ENCODE data around the gene TIMM50.

Gene TIMM50

DNA sequence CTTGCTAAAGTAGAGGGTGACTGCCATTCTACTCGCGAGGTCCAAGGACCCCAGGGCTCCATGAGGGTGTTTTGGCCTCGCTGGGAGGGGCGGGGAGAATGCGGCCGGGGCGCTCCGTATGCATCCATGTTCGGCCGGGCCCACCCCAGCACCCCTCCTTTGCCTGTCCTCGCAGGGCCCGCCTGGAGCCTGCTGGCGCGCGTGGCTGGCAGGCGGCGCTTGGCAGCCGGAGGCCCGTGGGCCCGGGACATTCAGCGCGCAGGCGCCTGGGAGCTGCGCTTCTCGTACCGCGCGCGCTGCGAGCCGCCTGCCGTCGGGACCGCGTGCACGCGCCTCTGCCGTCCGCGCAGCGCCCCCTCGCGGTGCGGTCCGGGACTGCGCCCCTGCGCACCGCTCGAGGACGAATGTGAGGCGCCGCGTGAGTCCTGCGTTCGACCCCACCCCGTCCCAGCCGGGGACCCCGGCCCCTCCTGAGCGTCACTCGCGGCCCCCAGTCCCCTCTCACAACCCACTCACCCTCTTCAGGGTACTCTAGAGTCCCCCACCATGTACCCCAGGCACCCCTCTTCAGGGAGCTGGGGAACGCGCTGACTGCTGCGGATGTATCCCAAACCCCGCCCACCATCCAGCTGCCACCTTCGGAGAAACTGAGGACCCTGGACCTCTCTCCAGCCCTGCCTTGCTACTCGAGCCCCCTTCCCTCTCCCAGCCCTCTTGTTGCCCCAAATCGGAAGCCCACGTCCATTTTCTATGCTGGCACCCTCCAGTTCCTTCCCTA, 22.2 kb downstream of the TIMM50 start:
- DNase-seq = peak; percentile 59

DNA sequence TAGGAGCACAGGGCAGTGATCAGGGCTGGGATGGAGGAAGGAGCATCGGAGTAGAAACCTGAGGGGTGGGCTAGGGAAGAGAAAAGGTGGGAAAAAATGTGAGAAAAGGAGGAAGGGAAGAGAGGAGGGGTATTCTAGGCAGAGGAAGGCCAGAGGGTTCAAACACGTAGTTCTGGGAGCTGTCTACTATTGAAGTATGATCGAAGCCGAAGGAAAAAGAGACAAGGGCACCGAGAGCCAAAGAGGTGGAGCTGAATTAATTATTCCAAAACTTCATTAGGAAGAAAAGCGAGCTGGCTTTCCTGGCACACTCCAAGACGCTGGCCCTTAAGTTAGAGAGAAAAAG, 25.9 kb downstream of the TIMM50 start:
- no peak for DNase-seq

DNA sequence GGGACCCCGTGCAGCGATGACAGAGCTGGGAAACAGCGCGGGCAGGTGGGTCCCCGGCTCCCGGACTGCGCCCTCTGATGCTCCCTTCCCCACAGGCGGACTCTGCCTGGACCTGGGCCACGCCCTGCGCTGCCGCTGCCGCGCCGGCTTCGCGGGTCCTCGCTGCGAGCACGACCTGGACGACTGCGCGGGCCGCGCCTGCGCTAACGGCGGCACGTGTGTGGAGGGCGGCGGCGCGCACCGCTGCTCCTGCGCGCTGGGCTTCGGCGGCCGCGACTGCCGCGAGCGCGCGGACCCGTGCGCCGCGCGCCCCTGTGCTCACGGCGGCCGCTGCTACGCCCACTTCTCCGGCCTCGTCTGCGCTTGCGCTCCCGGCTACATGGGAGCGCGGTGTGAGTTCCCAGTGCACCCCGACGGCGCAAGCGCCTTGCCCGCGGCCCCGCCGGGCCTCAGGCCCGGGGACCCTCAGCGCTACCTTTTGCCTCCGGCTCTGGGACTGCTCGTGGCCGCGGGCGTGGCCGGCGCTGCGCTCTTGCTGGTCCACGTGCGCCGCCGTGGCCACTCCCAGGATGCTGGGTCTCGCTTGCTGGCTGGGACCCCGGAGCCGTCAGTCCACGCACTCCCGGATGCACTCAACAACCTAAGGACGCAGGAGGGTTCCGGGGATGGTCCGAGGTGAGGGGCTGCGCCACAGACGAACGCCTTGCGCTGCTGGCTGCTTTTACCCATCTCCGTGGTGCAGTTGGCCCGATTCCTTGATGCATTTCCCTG, 26.5 kb downstream of the TIMM50 start:
- peak; percentile 64 for DNase-seq

DNA sequence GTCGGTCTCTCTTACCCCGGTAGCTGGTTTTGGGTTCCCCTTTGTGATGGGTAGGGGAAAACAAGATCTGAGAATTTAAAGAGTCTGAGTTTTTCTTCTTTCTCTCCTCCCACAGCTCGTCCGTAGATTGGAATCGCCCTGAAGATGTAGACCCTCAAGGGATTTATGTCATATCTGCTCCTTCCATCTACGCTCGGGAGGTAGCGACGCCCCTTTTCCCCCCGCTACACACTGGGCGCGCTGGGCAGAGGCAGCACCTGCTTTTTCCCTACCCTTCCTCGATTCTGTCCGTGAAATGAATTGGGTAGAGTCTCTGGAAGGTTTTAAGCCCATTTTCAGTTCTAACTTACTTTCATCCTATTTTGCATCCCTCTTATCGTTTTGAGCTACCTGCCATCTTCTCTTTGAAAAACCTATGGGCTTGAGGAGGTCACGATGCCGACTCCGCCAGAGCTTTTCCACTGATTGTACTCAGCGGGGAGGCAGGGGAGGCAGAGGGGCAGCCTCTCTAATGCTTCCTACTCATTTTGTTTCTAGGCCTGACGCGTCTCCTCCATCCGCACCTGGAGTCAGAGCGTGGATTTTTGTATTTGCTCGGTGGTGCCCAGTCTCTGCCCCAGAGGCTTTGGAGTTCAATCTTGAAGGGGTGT, 27.2 kb downstream of the TIMM50 start:
- no peak for DNase-seq

DNA sequence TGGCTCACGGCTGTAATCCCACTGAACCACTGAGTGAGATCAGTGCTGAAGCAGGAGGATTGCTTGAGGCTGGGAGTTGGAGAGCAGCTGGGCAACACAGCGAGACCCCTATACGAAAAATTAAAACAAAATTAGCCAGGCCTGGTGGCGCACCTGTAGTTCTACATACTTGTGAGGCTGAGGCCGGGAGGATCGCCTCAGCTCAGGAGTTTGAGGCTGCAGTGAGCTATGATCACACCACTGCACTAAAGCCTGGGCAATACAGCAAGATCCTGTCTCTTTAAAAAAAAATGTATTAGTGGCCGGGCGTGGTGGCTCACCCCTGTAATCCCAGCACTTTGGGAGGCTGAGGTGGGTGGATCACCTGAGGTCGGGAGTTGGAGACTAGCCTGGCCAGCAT, 28.0 kb downstream of the TIMM50 start:
- DNase-seq = no peak

DNA sequence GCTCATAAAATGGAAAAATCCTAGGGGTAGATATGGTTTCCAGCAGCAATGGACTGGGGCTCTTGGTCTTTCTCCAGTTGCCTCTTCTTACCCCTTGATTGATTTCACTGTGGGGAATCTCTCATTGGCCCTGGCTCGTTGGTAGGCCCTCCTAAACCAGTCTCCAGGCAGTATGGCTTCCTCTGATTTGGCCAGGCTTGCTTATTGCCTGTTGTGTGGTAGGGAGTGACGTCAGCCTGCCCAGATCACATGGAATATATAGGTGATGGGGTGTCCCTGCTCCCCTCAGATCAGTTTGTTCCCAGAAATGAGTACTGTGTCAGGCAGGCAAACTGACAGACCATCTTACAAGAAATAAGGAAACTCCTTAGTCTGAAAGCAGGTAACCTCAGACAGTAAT, 28.6 kb downstream of the TIMM50 start:
- no peak for DNase-seq

DNA sequence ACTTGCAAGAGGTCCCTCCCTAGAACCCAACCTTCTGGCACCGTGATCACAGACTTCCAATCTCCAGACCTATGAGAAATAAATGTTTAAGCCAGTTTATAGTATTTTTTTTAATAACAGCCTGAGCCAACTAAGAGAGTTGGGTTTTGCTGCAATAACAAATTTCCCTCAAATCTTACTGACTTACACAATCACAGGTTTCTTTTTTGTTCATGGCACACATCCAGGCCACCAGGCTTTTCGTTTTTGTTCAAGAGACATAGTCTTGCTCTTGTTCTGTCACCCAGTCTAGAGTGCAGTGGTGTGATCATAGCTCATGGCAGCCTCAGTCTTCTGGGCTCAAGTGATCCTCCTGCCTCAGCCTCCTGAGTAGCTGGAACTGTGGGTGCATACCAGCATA, 32.4 kb downstream of the TIMM50 start:
- DNase-seq = no peak

DNA sequence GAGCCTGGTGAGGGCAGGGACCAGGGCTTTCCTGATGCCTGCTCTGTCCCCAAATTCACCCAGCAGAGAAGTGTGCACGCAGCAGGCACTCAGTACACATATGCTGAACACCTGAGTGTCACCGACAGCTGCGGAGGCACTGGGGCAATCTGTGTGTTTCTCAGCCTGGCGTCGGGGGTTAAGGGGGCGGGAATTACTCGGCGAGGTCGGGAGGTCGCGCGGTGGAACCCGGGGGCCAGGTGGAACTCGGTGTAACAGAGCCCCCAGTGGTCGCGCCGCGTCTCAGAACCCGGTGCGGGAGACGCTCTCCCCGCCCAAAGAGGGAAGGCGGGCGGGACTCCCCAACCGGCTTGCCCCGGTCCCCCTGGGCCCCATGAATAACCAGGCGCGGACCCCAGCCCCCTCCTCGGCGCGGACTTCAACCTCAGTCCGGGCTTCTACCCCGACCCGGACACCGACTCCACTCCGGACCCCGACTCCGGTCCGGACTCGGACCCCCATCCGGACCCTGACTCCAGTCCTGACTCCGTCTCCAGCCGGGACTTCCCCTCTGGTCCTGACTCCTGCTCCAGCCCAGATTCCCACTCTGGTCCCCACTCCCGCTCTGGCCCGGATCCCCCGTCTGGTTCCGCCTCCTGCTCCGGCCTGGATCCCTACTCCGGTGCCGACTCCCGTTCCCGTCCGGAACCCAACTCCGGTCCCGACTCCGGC, 34.4 kb downstream of the TIMM50 start, which contains the start of gene SELENOV:
Gene SELENOV, plus strand, starts transcription at position 300 of the 711 bp plus-strand sequence. Its CDS starts 74 bp downstream, at position 374.
- no peak for DNase-seq

DNA sequence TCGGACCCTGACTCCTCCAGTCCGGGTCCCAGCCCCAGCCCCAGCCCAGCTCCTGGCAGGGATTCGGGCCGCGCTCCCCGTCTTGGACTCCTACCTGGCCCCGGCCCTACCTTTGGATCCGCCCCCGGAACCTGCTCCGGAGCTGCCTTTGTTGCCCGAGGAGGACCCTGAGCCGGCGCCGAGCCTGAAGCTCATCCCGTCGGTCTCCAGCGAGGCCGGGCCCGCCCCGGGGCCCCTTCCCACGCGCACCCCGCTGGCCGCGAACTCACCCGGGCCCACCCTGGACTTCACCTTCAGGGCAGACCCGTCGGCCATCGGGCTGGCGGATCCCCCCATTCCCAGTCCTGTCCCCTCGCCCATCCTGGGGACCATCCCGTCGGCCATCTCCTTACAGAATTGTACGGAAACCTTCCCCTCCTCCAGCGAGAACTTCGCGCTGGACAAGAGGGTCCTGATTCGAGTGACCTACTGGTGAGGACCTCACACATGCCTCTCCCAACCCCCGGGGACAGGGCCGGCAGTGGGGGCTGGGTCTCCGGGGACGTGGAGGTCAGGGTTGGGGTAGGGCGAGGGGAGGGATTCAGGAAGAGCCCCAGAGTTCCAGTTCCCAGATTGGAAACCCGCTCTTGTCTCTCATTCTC, 35.0 kb downstream of the TIMM50 start:
- DNase-seq = no peak

DNA sequence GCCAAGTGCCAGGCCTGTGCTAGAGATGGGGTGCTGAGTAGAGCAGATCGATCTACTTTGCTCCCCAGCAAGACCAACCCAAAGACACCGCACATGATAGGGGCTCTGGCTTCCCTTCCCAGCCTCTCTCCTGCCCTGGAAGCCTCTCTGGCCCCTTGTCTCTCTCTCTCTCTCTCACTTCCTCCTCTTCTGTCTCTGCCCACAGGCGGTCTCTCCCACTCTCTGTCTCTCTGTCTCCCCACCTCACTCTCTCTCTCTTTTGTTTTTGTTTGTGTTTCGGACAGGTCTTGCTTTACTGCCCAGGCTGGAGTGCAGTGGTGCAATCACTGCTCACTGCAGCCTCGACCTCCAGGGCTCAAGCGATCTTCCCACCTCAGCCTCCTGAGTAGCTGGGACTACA, 35.6 kb downstream of the TIMM50 start:
- DNase-seq = no peak

DNA sequence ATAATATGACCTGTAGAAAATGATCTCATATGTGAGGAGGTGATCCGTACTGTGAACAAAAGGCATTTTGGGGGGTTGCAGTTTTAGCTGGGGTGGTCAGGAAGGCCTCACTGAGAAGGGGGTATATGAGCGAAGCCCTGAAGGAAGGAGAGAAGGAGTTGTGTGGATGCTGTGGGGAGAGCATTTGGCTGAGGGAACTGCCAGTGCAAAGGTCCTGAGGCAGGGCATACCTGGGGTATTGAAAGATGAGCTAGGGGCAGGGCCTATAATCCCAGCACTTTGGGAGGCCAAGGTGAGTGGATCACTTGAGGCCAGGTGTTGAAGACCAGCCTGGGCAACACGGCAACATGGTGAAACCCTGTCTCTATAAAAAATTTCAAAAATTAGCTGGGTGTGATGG, 36.8 kb downstream of the TIMM50 start:
- DNase-seq = no peak

DNA sequence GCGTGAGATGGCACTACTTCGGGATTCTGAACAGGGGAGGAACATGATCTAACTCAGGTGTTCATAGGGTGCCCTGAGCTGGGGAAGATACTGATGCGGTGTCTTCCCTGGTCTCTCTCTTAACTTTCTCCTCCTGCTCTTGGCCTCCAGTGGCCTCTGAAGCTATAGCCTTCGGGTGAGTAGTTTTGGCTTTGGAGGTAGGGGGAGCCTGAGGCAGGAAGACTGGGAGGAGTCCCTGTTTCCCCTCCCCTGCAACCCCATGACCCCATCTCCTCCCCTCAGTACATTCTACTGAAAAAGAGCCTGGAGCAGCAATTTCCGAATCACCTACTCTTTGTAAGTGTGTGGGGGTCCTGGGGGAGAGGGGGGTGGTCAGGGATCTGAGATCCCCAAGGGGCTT, 37.8 kb downstream of the TIMM50 start:
- no peak for DNase-seq

DNA sequence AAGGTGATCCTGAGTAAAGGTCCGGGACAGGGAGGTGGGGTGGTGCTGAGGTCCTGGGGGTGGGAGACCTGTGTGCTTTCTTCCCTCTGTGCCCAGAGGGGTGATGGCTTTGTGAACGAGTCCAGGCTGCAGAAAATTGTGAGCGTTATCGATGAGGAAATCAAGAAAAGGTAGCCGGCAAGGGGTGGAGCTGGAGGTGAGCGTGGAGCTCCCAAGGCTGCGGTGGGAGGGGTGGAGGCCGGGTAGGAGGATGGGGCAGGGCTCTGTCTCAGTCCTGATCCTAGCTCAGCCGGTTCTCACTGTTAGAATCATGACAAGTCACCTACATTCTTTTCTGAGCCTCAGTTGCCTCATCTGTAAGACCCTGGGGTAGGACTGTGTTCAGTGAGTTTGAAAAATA, 38.3 kb downstream of the TIMM50 start:
- DNase-seq = no peak

DNA sequence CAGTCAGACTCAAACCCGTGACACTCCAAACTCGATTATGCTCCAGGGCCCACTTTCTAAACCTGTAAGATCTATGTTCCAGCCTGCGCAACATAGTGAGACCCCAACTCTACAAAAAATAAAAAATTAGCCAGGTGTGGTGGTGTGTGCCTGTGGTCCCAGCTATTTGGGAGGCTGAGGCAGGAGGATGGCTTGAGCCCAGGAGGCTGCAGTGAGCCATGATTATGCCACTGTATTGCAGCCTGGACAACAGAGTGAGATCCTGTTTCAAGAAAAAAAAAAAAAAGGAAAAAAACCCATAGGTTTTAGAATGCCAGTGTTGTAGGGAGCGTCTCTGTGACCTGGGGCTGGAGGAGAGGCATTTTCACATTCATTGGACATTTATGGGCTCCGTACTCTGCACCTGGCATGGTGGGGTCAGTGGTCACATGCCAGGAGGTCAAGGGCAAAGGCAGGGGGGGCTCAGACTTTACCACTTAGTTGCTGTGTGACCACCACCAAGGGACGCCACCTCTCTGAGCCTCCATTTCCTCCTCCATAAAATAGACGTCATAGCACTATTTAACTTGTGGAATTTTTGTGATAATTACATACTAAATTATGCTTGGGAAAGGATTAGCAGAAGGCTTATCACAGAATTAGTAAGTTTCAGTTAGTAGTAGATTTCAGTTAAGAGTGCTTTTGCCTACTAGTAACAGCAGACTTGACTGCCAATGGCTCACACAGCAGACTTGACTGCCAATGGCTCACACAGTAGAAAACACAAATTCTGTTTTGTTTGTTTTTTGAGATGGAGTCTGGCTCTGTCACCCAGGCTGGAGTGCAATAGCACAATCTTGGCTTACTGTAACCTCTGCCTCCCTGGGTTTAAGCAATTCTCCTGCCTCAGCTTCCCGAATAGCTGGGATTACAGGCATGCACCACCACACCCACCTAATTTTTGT, 40.2 kb downstream of the TIMM50 start:
- no peak for DNase-seq

DNA sequence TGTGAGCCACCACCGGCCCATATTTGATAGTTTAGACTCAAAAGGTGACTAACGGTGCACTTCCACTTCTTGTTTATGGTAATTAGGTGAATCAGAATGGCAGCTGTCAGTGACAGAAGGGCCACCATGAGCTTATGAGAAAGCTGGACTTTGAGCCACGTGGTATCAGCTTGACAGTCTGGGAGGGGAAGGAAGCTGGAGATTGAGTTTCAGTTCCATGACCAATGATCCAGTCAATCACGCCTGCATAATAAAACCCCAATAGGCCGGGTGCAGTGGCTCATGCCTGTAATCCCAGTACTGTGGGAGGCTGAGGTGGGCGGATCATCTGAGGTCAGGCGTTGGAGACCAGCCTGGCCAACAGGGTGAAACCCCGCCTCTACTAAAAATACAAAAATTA, 43.9 kb downstream of the TIMM50 start:
- DNase-seq = no peak

DNA sequence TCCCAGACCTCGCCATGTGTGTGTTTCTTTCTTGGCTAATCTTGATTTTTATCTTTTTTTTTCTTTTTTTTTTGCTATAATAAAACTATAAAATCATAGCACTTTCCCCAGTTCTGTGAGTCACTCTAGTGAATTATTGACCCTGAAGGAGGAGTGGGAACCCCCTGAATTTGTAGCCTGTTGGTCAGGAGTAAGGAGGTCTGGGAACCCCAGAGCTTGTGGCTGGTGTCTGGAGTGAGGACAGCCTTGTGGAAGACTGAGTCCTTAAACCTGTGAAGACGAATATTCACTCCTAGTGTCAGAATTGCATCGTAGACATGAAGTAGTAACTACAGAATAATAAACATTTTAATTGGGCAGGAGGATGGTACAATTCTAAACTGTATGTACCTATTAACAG, 44.6 kb downstream of the TIMM50 start:
- DNase-seq = no peak

DNA sequence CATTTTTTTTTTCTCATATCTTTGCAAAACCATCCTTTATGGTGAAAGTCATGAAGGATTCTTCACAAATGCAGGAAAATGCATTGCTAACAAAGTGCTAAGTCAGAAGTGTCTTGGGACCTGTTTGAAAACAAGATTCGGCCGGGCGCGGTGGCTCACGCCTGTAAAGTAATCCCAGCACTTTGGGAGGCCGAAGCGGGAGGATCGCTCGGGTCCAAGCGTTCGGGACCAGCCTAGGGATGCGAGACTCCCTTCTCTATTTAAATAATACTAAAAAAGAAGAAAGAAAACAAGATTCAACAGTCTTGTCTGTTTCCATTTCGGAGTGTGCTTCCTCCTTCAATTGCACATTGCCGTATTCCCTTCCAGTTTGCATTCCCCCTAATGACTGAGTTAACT, 51.2 kb downstream of the TIMM50 start:
- no peak for DNase-seq

DNA sequence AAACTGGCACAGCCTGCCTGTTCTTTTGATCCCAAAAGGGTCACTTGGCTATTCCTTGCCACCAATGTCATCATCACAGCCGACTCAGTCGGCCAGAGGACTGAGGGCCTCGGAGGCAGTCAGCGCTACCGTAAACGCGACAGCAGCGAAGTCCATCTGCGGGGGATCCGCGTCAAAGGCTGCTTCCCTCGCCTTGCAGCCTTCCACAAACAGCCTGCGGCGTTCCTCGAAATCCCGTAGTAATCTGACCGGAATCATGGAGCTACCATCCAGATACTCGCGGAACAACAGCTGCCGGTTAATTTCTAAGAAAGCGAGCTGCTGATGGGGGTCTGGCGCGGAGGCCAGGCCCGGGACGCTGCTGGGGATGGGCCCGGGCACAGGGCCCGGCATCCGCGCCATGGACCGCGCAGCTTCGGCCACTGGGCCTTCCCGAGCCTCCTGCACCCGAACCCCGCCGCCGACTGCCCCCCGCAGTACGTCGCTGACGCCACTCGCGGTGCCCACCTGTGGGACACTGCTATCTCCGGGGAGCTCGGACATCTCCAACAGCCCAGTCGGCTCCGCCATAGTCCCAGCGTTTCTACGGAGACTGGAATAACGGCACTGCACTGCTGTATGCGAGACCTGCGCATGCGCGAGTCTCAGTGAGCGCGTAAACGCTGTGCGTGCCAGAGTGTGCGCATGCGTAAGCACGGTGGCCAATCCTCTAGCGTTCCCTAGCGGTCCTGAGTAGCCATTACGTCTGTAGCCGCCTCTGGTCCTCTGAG, 51.8 kb downstream of the TIMM50 start, which contains the start of gene EID2B:
Gene EID2B, minus strand, starts transcription at position 620 of the 770 bp plus-strand sequence. Its CDS starts 50 bp downstream, at position 570.
- peak; percentile 95 for DNase-seq

DNA sequence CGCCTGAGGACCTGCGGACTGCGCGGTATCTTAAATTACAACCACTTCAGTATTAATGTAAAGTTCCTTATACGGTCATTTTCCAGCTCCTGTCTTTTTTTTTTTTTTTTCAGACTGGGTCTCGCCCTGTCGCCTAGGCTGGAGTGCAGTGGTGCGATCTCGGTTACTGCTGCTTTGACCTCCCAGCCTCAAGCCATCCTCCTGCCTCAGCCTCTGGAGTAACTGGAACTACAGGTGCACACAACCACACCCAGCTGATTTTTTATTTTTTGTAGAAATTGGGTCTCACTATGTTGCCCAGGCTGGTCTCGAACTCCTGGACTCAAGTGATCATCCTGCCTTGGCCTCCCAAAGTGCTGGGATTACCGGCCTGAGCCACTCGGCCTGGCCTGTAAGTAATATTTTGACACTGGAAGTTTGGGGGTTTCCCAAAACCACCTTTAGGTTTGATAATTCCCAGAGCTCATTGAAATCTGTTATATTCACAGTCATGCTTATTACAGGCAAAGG, 52.4 kb downstream of the TIMM50 start:
- DNase-seq = no peak

DNA sequence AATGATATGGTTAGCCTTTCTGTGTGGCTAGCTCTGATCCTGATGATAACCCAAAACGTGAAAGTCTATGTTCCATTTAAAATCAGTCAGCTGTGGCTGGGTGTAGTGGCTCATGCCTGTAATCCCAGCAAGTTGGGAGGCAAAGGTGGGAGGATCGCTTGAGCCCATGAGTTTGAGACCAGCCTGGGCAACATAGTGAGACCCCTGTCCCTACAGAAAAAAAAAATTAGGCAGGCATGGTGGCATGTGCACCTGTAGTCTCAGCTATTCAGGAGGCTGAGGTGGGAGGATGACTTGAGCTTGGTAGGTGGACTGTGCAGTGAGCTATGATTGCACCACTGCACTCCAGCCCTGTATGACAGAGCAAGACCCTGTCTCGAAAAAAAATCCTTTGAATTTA, 53.2 kb downstream of the TIMM50 start:
- DNase-seq = no peak

DNA sequence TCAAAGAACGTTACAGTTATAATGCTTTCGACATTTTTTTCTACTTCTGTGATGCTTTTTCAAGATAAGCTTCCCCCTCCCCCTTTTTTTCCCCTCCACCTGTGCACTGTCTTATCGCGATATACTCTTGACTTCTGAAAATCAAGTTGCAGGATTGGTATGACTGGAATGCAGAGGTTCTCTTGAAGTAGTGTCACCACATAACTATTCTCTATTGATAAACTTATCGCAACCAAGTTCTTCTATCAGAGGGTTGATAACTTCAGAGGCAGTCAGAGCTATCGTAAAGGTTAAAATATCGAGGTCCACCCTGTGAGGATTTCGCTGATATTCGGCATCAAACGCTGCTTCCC, 58.5 kb downstream of the TIMM50 start:
- DNase-seq = peak; percentile 56

Data from fibroblast of upper back skin (primary cell).